ENCODE data around the gene NEO1.

The NEO1 gene

DNA sequence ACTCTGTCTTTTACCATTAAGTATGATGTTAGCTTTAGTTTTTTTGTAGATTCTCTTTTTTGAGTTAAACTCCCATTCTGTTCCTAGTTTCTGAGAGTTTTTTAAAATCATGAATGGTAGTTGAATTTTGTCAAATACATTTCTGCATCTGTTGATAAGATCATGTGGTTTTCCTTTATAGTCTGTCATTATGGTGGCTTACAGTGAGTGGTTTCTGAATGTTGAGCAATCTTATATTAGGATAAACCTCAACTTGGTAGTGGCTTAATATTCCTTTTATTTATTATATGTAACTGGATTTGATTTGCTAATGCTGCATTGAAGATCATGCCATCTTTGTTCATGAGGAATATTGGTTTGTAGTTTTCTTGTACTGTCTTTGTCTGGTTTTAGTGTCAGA lies 34.8 kb downstream of the NEO1 start:
- Histone ChIP-seq H3K27me3 (ENCODE audit: control insufficient read depth, low read length) (peaks cover 4% of the 10 kb centered on the region; the same call in 1 of the 2 replicates), H3K4me3 (ENCODE audit: low read length) (no peak overlapping the region), H3K27ac (ENCODE audit: low read depth, low read length) (no peak overlapping the region), H3K79me2 (ENCODE audit: control insufficient read depth, low read length) (no peaks in the 10 kb centered on the region), H3K9me3 (ENCODE audit: control insufficient read depth, insufficient read depth, low read length) (no peaks in the 10 kb centered on the region), H3K36me3 (ENCODE audit: control insufficient read depth, low read length) (no peaks in the 10 kb centered on the region), H3F3A (ENCODE audit: control insufficient read depth, insufficient read depth) (no peaks in the 10 kb centered on the region), H4K20me1 (ENCODE audit: control insufficient read depth, insufficient read depth, low read depth, low read length) (no peaks in the 10 kb centered on the region), H3K9me2 (replicated peaks; ENCODE audit: control insufficient read depth, low read length) (no peaks in the 10 kb centered on the region), H3K4me1 (ENCODE audit: control insufficient read depth, low read length) (no peaks in the 10 kb centered on the region), H3K4me2 (ENCODE audit: low read length) (no peak overlapping the region)
- TF ChIP-seq, protein P1, sequence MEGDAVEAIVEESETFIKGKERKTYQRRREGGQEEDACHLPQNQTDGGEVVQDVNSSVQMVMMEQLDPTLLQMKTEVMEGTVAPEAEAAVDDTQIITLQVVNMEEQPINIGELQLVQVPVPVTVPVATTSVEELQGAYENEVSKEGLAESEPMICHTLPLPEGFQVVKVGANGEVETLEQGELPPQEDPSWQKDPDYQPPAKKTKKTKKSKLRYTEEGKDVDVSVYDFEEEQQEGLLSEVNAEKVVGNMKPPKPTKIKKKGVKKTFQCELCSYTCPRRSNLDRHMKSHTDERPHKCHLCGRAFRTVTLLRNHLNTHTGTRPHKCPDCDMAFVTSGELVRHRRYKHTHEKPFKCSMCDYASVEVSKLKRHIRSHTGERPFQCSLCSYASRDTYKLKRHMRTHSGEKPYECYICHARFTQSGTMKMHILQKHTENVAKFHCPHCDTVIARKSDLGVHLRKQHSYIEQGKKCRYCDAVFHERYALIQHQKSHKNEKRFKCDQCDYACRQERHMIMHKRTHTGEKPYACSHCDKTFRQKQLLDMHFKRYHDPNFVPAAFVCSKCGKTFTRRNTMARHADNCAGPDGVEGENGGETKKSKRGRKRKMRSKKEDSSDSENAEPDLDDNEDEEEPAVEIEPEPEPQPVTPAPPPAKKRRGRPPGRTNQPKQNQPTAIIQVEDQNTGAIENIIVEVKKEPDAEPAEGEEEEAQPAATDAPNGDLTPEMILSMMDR (IDR thresholded peaks at IDR 0.05; ENCODE audit: low read depth, low read length, poor library complexity, severe bottlenecking): no peak
- no peak for TF ChIP-seq EZH2phosphoT487 (IDR thresholded peaks at IDR 0.05; ENCODE audit: borderline replicate concordance, low read length)

DNA sequence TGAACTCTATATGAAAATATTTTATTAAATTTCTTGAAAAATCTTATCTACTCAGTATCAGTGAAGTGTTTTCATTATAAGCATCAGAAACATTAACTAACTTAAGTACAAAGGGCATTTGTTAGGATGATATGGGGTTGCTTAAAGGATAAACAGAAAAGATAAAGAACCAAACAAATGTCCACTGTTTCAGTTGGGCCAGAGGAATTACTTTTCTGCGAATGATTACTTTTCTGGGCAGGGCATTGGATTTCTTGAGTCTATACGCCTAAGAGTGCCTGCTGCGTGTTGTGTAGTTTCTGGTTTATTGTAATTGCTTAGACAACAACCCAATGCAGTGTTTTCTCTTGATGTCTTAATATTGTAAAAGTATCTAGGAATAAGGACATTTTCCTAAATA lies 52.8 kb downstream of the NEO1 start:
- H3K27me3 ChIP-seq (ENCODE audit: control insufficient read depth, low read length): peaks cover 11% of the 10 kb centered on the region
- H3K4me3 ChIP-seq (ENCODE audit: low read length): no peak overlapping the region
- H3K4me2 ChIP-seq (ENCODE audit: low read length): no peak overlapping the region
- no peak overlapping the region for H3K27ac ChIP-seq (ENCODE audit: low read depth, low read length)
- H4K20me1 ChIP-seq (ENCODE audit: control insufficient read depth, insufficient read depth, low read depth, low read length): no peaks in the 10 kb centered on the region
- H3K4me1 ChIP-seq (ENCODE audit: control insufficient read depth, low read length): no peaks in the 10 kb centered on the region
- no peaks in the 10 kb centered on the region for H3K79me2 ChIP-seq (ENCODE audit: control insufficient read depth, low read length)
- TF ChIP-seq, protein P1 (IDR thresholded peaks at IDR 0.05; ENCODE audit: low read depth, low read length, poor library complexity, severe bottlenecking): no peak
- no peak for TF ChIP-seq EZH2phosphoT487 (IDR thresholded peaks at IDR 0.05; ENCODE audit: borderline replicate concordance, low read length)
- no peaks in the 10 kb centered on the region for H3K9me3 ChIP-seq (ENCODE audit: control insufficient read depth, insufficient read depth, low read length)
- H3K36me3 ChIP-seq (ENCODE audit: control insufficient read depth, low read length): no peaks in the 10 kb centered on the region
- H3K9me2 ChIP-seq (replicated peaks; ENCODE audit: control insufficient read depth, low read length): no peaks in the 10 kb centered on the region
- H3F3A ChIP-seq (ENCODE audit: control insufficient read depth, insufficient read depth): no peaks in the 10 kb centered on the region

DNA sequence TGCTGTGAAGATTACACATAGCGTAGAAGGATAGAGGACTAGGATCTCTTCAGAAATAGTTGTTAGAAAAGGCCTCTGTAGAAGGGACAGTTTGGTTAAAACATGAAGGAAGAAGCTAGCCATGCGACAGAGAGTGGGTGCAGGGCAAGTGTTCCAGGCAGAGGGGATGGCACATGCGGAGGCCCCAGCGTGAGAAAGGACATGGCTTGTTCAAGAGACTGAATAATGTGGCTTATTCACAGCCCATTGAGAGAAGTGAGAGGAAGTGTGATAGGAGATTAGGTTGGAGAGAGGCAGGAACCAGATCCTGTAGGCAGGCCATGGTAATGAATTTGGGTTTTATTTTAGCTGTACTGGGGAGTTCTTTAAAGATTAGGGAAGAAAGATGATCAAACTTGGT lies 56.4 kb downstream of the NEO1 start:
- Histone ChIP-seq H3F3A (ENCODE audit: control insufficient read depth, insufficient read depth) (no peaks in the 10 kb centered on the region), H3K4me3 (ENCODE audit: low read length) (no peak overlapping the region), H3K27ac (ENCODE audit: low read depth, low read length) (no peak overlapping the region), H3K4me1 (ENCODE audit: control insufficient read depth, low read length) (no peaks in the 10 kb centered on the region), H3K4me2 (ENCODE audit: low read length) (no peak overlapping the region), H4K20me1 (ENCODE audit: control insufficient read depth, insufficient read depth, low read depth, low read length) (no peaks in the 10 kb centered on the region), H3K36me3 (ENCODE audit: control insufficient read depth, low read length) (no peaks in the 10 kb centered on the region), H3K27me3 (ENCODE audit: control insufficient read depth, low read length) (peaks cover 11% of the 10 kb centered on the region), H3K9me3 (ENCODE audit: control insufficient read depth, insufficient read depth, low read length) (no peaks in the 10 kb centered on the region), H3K79me2 (ENCODE audit: control insufficient read depth, low read length) (no peaks in the 10 kb centered on the region), H3K9me2 (replicated peaks; ENCODE audit: control insufficient read depth, low read length) (no peaks in the 10 kb centered on the region)
- TF ChIP-seq EZH2phosphoT487 (IDR thresholded peaks at IDR 0.05; ENCODE audit: borderline replicate concordance, low read length): no peak
- TF ChIP-seq, protein P1 (IDR thresholded peaks at IDR 0.05; ENCODE audit: low read depth, low read length, poor library complexity, severe bottlenecking): no peak

DNA sequence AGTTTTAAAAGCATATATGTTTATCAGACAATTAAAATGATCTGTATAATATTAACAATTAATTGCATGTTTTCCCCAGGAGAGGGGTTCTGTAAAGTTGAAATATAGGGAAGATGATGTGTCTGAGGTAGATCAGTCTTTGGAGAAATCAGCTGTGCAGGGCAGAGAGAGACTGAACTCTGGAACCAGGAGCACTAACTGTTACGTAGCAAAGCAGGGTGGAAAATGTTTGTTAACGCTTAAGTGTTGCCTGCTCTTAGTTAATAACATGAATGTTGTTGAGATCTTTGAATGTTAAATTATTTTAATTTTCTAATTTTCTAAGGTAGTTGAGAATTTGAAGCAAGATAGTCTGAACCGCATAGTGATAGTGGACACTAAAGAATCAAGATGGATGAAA lies 57.5 kb downstream of the NEO1 start:
- no peak for TF ChIP-seq EZH2phosphoT487 (IDR thresholded peaks at IDR 0.05; ENCODE audit: borderline replicate concordance, low read length)
- TF ChIP-seq, protein P1 (IDR thresholded peaks at IDR 0.05; ENCODE audit: low read depth, low read length, poor library complexity, severe bottlenecking): no peak
- Histone ChIP-seq H3K9me2 (replicated peaks; ENCODE audit: control insufficient read depth, low read length) (no peaks in the 10 kb centered on the region), H3K36me3 (ENCODE audit: control insufficient read depth, low read length) (no peaks in the 10 kb centered on the region), H3K4me1 (ENCODE audit: control insufficient read depth, low read length) (no peaks in the 10 kb centered on the region), H3K79me2 (ENCODE audit: control insufficient read depth, low read length) (no peaks in the 10 kb centered on the region), H3K4me2 (ENCODE audit: low read length) (no peak overlapping the region), H3K4me3 (ENCODE audit: low read length) (no peak overlapping the region), H3K27me3 (ENCODE audit: control insufficient read depth, low read length) (peaks cover 11% of the 10 kb centered on the region), H3K9me3 (ENCODE audit: control insufficient read depth, insufficient read depth, low read length) (no peaks in the 10 kb centered on the region), H3K27ac (ENCODE audit: low read depth, low read length) (no peak overlapping the region), H3F3A (ENCODE audit: control insufficient read depth, insufficient read depth) (no peaks in the 10 kb centered on the region), H4K20me1 (ENCODE audit: control insufficient read depth, insufficient read depth, low read depth, low read length) (no peaks in the 10 kb centered on the region)
